GM21515 (cell line): ENCODE measurements around the gene EXOC3L4.

Source experiments
- ATAC-seq: cut with Tn5 transposase; IDR thresholded peaks from one replicate; pipeline ENCODE4 v1.9.1; 2021; ENCODE audit not compliant: unreplicated experiment

EXOC3L4 gene

DNA sequence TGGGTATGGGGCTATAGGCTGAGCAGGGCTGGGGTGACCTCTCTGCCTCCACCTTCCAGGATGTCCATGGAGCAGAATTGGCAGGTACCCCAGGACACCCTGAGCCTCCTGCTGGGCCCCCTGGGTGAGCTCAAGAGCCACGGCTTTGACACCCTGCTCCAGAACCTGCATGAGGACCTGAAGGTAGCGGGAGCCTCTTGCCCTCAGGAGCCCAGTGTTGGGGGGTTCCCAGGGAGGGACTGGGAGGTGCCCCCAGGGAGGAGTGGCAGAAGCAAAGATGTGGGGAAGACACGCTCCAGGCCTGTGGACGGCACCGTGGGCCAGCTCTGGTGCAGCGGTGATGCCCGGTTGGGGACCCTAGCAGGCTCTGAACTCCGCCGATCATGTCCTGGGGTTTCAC, 37.1 kb downstream of the EXOC3L4 start:
- ATAC-seq: no peak

DNA sequence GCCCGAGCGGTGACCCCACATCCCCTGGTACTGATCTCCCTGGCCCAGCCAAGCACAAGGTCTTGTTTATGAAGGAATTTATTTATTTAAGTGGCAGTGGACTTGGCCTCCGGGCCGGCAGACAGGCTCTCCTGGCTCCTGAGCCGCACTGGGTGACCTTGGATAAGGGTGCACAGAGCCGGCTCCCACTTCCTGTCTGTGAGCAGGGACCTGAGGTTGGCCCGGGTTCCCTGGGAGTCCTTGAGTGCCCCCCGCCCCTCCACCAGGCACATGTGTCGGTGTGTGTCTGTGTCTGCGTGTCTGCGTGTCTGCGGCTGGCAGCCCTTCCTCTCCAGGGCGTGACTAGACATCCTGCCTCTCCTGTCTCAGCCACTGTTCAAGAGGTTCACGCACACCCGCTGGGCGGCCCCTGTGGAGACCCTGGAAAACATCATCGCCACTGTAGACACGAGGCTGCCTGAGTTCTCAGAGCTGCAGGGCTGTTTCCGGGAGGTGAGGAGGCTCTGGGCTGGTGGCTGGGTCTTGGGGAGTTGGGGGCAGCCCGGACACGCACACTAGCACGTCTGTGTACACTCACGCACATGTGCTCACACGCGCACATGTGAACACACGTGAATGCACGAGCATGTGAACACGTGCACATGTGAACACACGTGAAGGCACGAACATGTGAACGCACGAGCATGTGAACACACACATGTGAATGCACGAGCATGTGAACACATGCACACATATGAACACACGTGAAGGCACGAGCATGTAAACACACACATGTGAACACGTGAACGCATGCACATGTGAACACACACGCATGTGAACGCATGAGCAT, 38.1 kb downstream of the EXOC3L4 start:
- ATAC-seq: no peak

DNA sequence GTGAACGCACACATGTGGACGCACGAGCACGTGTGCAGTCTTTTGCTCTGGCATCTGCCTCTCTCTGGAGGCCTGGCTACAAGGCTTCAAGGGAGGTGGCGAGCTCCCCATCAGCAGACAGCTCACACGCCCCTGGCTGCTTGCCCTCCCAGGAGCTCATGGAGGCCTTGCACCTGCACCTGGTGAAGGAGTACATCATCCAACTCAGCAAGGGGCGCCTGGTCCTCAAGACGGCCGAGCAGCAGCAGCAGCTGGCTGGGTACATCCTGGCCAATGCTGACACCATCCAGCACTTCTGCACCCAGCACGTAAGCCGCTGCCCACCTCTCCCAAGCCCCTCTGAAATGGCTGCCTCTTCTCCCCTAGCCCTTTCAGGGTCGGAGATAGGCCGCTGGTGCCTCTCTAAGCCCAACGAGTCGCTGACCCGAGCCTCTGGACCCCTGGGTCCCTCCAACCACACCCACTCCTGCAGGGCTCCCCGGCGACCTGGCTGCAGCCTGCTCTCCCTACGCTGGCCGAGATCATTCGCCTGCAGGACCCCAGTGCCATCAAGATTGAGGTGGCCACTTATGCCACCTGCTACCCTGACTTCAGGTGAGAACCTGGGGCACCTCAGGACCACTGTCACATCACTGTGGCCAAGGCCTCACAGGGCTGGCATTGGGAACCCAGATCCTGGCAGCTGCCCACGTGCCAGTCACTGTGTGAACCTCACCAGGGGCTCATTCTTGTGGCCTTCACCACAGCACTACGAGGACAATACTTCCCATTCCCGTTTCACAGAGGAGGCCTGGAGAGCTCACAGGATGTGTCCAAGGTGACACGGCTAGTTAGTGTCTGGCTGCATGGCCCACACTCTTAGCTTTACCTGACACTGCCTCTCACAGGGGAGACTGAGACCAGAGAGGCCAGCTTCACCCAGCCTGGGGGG, 39.0 kb downstream of the EXOC3L4 start:
- no peak for ATAC-seq

DNA sequence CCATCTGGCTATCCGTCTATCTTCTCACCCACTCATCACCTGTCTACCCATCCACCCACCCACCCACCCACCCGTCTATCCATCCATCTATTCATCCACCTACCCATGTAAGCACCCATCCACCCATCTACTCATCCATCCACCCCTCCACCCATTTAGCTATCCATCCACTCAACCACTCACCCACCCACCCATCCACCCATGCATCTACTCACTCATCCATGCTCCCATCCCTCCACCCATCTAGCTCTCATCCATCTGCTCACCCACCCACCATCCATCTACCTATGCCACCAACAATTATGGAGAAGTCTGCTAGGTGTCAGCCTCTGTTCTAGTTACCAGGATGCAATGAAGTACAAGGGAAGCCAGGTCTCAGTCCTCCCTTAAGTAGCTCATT, 39.9 kb downstream of the EXOC3L4 start:
- ATAC-seq: no peak

DNA sequence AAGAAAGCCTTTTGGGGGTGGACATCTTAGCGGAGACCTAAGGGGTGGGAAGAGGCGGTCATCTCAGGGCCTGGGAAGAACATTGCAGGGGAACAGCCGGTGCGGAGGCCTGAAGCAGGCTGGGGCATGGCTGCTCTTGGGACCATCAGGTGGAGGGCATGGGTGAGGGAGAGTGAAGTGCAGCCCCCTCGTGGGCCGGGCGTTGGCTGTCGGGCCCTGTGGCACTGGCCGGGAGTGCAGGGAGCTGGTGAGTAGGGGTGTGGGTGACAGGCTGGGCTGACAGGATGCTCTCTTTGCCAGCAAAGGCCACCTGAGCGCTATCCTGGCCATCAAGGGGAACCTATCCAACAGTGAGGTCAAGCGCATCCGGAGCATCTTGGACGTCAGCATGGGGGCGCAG, 40.4 kb downstream of the EXOC3L4 start:
- no peak for ATAC-seq

DNA sequence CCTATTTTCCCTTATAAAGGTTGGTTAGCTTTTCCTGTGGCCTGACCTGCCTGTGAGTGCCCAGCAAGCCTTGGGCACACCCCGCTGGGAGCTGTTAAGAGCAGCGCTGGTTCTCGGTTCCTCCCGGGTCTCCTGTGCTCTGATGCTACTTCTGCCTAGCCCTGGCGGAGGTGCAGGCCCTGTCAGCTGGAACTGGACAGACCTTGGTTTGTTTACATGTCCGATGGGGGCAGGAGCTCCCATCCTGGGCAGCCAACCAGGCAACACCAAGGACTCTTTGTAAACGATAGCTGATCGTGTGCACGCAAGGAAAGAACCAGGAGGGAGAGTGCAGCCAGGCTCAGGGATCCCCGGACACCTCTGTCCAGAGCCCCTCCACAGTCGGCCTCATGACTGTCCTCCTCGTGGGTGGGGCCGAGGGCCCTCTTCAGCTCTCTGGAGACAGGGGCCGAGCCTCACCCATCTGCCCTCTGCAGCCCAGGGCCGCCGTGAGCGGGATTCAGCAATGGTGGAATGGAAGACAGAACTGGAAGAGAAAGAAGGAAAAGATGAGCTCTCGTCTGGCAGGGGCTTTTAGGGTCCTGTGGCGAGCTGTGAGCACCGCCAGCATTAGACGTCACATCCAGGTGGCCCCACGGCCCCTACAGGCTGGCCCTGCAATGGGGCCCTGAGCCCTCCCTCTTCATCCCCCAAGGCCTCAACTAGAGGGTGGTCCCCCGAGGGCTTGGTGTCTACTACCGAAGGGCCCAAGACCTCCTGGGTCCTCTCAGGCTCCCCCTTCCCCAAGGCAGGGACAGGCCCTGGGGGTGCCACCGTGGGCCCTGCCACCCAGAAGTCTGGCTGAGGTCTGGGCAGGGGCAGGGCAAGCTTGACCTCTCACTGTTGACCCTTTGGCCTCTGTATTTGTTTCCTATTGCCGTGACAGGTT, 41.1 kb downstream of the EXOC3L4 start:
- ATAC-seq: no peak

DNA sequence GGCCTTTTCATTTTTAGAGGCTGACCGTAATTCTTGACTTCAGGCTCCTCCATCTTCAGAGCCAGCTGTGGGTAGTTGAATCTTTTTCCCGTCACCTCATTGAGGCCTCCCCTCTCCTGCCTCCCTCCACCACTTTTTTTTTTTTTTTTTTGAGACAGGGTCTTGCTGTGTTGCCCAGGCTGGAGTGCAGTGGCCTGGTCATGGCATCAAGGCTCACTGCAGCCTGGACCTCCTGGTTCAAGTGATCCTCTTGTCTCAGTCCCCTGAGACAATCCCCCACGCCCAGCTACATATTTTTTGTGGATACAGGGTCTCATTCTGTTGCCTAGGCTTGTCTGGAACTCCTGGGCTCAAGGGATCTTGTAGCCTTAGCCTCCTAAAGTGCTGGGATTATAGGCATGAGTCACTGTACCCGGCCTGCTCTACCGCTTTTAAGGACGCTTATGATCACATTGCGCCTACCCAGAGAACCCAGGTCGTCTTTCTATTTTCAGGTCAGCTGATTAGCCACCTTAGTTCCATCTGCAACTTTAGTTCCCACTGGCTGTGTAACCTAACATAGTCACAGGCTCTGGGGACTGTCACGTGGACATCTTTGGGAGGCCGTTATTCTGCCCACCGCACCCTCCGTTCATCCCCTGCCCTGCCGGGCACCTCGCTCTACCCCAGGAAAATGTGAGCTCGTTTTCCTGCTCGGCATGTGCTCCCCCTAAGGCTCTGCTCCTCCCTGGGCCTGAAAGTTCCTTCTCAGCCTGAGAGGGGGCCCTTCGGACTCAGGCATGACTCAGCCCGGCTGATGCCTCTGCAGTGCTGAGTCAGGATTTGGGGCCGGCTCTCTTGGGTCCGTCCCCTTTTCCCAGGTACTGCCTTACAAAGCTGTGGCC, 42.1 kb downstream of the EXOC3L4 start:
- no peak for ATAC-seq

DNA sequence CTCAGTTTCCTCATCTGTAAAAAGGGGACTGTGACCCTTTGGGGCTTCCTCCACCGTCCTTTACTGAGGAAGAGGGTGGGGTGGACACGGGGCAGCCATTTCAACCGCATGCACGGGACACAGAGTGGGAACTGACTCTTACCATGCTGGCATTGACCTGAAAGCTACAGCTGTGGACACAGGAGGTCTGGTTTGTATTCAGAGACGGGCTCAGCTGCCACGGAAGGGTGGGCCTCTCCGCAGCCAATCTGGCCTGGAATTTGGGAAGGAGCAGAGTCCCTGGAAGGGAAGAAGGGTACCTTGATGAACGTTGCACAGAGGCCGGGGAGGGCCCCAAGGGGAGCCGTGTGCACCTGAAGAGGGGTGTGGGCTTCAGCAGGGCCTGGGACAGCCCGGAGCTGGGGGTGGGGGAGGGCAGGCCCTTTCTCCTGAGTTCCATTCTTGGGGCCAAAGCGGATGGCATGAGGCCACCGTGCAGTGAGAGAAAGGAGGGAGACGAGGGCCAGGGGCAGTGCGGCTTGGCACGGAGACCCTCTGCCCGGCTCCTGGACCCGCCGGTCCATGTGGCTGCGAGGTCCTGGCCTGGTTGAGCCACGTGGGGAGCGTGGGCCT, 43.3 kb downstream of the EXOC3L4 start:
- no peak for ATAC-seq

DNA sequence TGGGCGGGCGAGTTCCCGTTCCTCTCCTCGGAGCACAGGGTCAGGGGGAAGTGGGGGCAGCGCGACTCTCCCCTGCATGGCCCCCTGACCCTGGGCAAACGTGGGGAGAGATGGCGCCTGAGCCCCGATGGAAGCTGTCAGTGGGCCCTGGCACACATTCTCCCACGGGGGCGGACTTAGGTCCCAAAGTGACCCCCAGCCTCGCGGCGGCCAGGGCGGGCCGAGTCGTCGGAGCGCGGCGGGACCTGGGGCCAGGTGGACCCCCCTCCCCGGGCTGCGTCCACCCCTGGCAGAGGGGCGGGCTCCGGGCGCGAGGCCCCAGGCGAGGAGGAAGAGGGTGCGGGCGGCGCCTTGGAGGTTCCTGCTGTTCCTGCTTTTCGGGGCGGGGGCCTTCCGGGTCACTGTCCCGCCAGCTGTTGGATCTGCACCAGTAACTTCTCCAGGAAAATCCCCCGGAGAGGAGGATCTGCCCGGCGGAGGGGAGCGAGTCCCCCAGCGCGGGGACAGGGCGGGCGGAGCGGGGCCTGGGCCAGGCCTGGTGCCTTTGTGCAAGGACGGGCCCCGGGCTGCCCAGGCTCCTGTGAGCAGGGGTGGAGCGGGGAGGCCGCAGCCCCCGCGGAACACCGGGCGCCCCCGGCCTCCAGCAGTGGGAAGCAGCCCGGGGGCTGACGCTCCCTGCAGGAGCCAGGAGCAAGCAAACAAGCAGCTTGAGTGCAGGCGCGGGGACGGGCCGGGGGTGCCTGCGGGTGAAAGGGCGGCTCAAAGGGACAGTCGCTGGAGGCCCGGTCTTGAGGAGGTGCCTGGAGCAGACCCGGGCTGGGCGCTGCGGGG, 44.0 kb downstream of the EXOC3L4 start:
- no peak for ATAC-seq

DNA sequence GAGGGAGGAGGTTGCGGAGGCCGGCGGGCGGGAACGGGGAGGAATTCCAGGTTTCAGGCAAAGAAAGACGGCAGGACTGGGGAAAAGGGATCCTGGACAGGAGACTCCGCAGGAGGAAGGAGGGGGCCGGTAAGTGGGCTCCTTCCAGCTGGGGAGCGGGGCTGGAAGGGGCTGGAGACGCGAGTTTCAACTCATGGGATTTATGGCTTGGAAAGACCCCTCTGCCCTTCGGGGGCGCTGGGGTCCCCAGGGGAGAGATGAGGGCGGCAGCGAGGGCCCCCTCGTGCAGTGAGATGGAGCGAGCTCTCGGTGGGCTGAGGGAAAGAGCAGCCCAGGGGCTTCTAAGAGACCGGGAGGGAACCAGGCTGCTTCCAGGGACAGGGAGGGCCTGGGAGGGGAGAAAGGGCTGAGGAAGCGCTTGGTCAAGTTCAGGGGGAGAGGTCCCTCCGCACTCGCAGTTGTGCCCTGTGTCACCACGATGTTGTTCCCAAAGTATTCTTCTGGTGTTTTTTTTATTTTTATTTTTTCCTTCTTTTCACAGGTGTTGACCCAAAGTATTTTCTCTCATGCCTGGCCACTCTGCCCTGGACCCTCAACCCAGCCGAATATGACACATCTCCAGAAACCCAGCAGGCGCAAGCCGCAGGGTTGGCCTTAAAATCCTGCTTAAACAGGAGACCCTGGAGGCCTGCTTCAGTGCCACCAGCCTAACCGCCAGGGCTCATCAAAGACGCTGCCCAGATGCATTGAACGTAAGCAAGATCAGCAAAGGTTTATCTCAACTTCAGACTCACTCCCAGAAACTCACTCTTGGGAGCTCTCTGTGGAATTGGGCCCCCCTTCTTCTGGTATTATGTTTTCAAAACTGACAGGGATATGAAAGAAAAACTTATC, 44.9 kb downstream of the EXOC3L4 start:
- ATAC-seq: no peak

DNA sequence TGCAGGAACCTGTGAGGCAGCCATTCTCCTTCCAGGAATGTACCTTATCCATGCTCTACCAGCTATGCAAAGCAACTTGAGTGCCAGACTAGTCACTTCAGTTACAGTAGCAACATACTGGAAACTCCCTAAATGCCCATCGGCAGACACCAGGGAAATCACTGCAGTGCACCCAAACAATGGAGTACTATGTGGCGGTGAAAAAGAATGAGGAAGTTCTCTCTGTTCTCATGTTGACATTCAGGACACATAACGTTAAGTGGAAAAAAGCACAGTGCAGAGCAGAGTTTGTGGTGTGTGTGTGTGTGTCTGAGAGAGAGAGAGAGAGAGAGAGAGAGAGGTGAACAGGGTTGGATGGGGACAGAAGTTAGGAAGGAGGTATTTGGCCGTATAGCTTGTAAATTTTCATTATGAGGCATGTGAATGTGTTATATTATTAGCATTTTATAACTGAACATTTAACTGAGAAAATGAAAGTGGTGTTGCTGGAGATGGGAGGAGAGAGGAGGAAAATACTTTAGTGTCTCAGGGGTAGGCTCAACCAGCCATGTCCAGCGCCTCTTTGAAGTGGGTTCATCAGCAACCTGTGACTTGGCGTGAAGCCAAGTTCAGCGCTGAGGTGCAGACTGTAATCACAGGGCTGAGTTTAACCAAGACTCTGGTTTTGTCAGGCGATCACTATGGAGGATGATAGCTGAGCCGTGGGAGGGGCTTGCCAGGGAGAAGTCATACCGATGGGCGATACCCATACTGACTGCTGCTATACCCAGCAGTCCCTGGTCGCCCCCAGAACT, 46.0 kb downstream of the EXOC3L4 start:
- ATAC-seq: no peak

DNA sequence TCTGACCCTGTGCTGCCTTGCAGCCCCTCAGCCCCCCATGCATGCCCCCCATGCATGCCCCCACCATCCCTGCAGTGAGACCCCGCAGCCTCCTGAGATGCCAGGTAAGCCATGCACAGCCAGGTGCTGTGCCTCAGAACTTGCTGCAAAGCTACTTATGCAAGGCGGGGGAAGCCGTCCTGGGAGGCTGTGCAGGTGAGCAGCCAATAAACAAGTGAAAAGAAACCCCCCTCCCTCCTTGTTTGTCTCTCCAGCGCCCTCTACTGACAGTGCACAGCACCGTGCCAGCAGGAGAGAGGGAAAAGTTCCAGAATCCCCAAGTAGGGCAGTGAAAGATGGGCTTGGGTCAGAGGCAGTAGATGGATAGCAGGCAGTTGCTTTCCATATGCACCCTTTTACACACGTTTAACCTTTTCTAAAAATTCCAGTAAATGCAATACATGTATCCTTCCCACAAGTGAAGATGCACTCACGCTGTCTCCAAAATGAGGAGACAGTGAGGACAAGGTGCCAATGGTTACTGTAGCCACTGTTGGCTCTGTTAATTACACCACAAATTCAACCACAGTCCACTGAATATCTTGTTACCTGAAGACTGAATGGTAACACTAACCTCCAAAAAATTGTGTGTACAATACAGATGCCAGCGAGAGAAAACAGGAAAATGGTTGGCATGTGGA, 46.7 kb downstream of the EXOC3L4 start:
- no peak for ATAC-seq

DNA sequence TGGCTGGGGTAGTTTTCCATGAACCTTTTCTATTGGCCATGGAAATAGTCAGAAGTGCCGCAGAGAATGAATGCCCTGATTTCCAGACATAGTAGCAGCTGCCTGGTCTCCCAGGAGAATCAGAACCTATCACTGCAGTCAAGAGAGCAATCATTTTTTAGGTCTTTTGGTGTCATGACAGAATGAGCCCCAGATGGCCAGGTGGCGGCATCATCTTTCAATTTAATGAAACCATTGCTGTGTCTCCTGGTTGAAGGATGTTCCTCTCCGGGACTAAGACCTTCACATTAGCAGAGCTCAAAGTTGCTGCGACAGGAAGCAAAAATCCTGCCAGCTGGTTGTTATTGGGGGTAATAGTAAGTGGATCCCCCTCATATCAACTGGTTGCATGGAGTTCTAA, 47.5 kb downstream of the EXOC3L4 start:
- no peak for ATAC-seq

DNA sequence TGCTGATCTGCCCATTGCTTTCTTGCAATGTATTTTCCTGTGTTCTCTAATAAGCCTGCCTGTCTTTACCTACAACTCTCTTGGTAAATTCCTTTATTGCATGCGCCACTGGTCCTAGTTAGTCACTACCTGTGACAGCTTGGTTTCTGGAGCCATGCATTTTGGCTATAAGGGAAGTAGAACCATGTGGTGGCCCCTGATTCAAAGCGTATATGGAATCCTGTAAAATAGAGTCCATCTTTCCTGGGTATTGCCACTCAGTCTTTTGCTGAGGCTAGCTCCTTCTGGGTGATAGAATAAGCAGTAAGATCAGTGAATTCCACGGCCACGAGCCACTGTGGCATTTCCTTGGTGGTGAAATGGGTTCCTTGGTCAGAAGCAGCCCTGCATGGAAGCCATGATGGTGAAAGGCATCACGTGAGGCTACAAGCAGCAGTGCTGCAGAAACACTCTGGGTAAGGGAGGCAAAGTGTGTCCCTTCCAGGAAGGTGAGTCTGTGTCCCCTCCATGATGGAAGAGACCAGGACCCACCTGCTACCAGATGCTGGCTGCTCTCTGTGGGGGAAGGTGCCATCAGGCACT, 48.3 kb downstream of the EXOC3L4 start:
- no peak for ATAC-seq

DNA sequence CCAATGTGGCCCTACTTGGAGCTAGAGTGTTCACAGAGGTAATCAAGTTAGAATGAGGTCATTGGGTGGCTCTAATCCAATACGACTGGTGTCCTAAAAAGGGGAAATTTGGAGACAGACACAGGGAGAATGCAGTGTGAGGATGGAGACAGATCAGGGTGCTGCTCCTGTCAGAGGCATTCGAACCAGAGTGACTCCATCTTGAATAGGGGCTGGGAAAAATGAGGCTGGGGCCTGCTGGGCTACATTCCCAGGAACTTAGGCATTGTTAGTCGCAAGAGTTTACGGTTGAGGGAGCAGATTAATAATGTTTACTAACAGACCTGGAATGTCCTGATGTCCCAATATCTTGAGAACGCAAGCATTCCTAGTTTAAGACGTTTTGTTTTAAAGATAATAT, 49.0 kb downstream of the EXOC3L4 start:
- ATAC-seq: no peak

DNA sequence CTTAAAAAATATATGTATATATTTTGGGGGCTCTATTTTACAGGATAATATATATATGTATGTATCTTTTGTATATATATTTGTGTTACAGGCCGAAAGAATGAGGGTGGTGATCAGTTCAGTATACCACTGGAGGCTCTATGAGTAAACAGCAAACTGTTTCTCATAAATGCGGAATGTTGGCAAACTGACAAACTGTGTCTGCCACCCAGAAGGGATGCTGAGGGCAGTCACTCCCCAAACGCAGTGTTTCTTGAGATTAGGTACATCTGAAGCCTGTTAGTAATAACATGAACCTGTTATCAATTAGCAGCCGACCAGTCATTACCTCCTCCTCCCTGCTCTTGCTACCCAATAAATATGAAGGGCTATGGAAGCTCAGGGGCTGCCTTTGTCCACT, 49.6 kb downstream of the EXOC3L4 start:
- no peak for ATAC-seq
